Tibial nerve (tissue), 4 donors: ENCODE results near the gene STK38L. TPM values are rescaled to one million over a fixed set of nuclear protein-coding genes. Genes with fewer than 3 reads are reported as not detected.

Experiments used
- DNase-seq, 2 donors: peaks; one replicate each; pipeline ENCODE4 v3.0.0-alpha.2; 2019; ENCODE audit warnings: low spot score in 2 of 2
- H3K27ac ChIP-seq, 4 donors: fragments of 200-600 bp; sonication (generic) in 3 of 4; one replicate each; pipeline ENCODE4 v1.5.1; 2017 to 2019; ENCODE audit warnings: mild to moderate bottlenecking in 1 of 4
- H3K27me3 ChIP-seq, 2 donors: fragments of 200-600 bp; sonication (generic) in 1 of 2; one replicate each; pipeline versions ENCODE4 v1.5.1 to v1.6.0; 2017 to 2019
- H3K36me3 ChIP-seq, 3 donors: fragments of 200-600 bp; sonication (generic); one replicate each; pipeline ENCODE4 v1.5.1; 2018 to 2019
- H3K4me1 ChIP-seq, 4 donors: fragments of 200-600 bp; sonication (generic) in 3 of 4; one replicate each; pipeline ENCODE4 v1.5.1; 2017 to 2019
- H3K4me3 ChIP-seq, 4 donors: fragments of 200-600 bp; sonication (generic) in 3 of 4; one replicate each; pipeline ENCODE4 v1.5.1; 2017 to 2019; ENCODE audit warnings: mild to moderate bottlenecking in 1 of 4, moderate library complexity in 1 of 4
- H3K9me3 ChIP-seq, 4 donors: fragments of 200-600 bp; sonication (generic) in 3 of 4; one replicate each; pipeline ENCODE4 v1.5.1; 2017 to 2019
- EP300 ChIP-seq, 2 donors: sonication (generic); formaldehyde crosslinking; IDR thresholded peaks; one replicate each; pipeline ENCODE4 v1.6.1; 2017; ENCODE audit warnings: antibody characterized with exemption in 2 of 2, mild to moderate bottlenecking in 1 of 2
- POLR2A ChIP-seq, 2 donors: fragments of 450-650 bp; IDR thresholded peaks; one replicate each; pipeline ENCODE4 v1.6.1; 2017; ENCODE audit warnings: antibody characterized with exemption in 2 of 2, mild to moderate bottlenecking in 2 of 2, moderate library complexity in 2 of 2
- WGBS, 2 donors: methylation state at CpG; one replicate each; pipeline ENCODE4 v1.1.5; 2018; 5-methylcytosine and 5-hydroxymethylcytosine counted together
- total RNA-seq, 4 donors: library from RNA; depleted of rRNA; stranded (reverse); fragments of >200 nt; gene quantifications; one replicate each; pipeline ENCODE4 v1.1.0, GENCODE V29; 2016
- TF ChIP-seq, protein P1 (sequence below), 5 experiments: fragments of 200-600 bp in 3 of 5; fragments of 450-650 bp in 2 of 5; sonication (generic) in 3 of 5; IDR thresholded peaks; one replicate each; pipeline ENCODE4 v1.5.1; 2016 to 2019; ENCODE audit warnings: antibody characterized with exemption in 5 of 5, mild to moderate bottlenecking in 3 of 5, moderate library complexity in 2 of 5

Gene STK38L
- total RNA-seq, 4 donors from 2014 or later = 30.6 to 51.6 (median 40.8) TPM

DNA sequence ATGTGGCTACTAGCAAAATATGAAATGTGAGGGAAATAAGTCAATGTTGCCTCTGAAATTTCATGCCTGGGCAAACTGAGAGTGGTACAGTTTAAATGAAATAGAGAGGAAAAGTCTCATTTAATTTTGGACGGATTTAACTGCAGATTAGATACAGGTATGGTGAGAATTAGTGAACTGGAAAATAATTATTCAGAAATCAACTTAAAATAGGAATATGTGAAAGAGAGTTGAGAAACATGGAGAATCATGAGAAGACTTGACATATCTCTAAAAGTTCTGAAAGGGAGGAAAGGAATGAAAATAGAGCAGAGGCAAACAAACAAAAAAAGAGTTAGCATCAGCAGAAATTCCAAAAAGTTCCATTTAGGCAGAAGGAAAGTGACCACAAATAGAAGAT is 55.0 kb downstream of the STK38L start:
- H3K4me1 ChIP-seq = peaks cover 0 to 10% (median 4%) of the 10 kb centered on the region in 4 donors
- H3K4me3 ChIP-seq = no peak overlapping the region
- peaks cover 0 to 31% (median 0%) of the 10 kb centered on the region in 3 donors for H3K36me3 ChIP-seq
- TF ChIP-seq, protein P1, sequence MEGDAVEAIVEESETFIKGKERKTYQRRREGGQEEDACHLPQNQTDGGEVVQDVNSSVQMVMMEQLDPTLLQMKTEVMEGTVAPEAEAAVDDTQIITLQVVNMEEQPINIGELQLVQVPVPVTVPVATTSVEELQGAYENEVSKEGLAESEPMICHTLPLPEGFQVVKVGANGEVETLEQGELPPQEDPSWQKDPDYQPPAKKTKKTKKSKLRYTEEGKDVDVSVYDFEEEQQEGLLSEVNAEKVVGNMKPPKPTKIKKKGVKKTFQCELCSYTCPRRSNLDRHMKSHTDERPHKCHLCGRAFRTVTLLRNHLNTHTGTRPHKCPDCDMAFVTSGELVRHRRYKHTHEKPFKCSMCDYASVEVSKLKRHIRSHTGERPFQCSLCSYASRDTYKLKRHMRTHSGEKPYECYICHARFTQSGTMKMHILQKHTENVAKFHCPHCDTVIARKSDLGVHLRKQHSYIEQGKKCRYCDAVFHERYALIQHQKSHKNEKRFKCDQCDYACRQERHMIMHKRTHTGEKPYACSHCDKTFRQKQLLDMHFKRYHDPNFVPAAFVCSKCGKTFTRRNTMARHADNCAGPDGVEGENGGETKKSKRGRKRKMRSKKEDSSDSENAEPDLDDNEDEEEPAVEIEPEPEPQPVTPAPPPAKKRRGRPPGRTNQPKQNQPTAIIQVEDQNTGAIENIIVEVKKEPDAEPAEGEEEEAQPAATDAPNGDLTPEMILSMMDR (IDR thresholded peaks at IDR 0.05) = no peak
- TF ChIP-seq EP300 (IDR thresholded peaks at IDR 0.05) (no peak), POLR2A (IDR thresholded peaks at IDR 0.05) (no peak)
- H3K27me3 ChIP-seq = no peaks in the 10 kb centered on the region
- WGBS, 2 donors = 98 to 100% methylated on average over 1 of the region's 1 CpG
- no peak for DNase-seq
- no peaks in the 10 kb centered on the region for H3K9me3 ChIP-seq
- no peak overlapping the region for H3K27ac ChIP-seq

DNA sequence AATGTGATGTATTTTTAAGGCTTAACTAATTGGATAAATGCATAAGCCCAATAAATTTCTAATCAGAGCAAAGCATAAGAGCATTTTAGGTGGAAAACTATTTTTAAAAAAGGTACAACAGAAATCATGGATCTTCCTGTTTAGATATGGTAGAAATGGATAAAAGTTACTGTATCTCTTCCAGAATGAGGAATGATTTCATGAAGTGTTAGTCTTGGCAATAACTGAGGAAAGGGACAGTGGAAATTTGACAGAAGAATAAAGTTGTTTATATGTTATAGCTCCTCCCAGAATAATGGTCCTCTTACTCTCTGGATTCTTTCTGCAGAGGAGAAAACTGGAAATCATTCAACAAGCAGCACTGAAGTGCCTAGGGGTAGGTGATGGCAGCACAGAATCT is 56.1 kb downstream of the STK38L start:
- Histone ChIP-seq H3K4me3 (no peak overlapping the region), H3K27ac (no peak overlapping the region), H3K9me3 (no peaks in the 10 kb centered on the region), H3K27me3 (no peaks in the 10 kb centered on the region), H3K4me1 (peaks cover 0 to 5% (median 0%) of the 10 kb centered on the region in 4 donors), H3K36me3 (peaks cover 0 to 31% (median 0%) of the 10 kb centered on the region in 3 donors)
- DNase-seq = no peak
- TF ChIP-seq POLR2A (IDR thresholded peaks at IDR 0.05) = no peak
- TF ChIP-seq EP300 (IDR thresholded peaks at IDR 0.05) = no peak
- TF ChIP-seq, protein P1 (IDR thresholded peaks at IDR 0.05) = no peak

GRCh38 chr12:27303139-27304111 is 59.3 kb downstream of the STK38L start:
- DNase-seq = no peak
- H3K9me3 ChIP-seq = no peaks in the 10 kb centered on the region
- 61 to 71% methylated on average over 3 of the region's 3 CpGs for WGBS, 2 donors
- H3K4me1 ChIP-seq = peaks cover 0 to 5% (median 0%) of the 10 kb centered on the region in 4 donors
- TF ChIP-seq POLR2A (IDR thresholded peaks at IDR 0.05) = no peak
- TF ChIP-seq, protein P1 (IDR thresholded peaks at IDR 0.05) = no peak
- H3K36me3 ChIP-seq = peaks cover 0 to 28% (median 0%) of the 10 kb centered on the region in 3 donors
- H3K27me3 ChIP-seq = no peaks in the 10 kb centered on the region
- H3K27ac ChIP-seq = no peak overlapping the region
- no peak overlapping the region for H3K4me3 ChIP-seq

GRCh38 chr12:27304856-27305255 is 60.8 kb downstream of the STK38L start:
- Histone ChIP-seq H3K36me3 (peaks cover 0 to 27% (median 5%) of the 10 kb centered on the region in 3 donors), H3K4me3 (no peak overlapping the region), H3K4me1 (peaks cover 0 to 1% (median 0%) of the 10 kb centered on the region in 4 donors), H3K9me3 (no peaks in the 10 kb centered on the region), H3K27ac (no peak overlapping the region), H3K27me3 (no peaks in the 10 kb centered on the region)
- WGBS, 2 donors = 71 to 77% methylated on average over 1 of the region's 1 CpG
- TF ChIP-seq, protein P1 (IDR thresholded peaks at IDR 0.05) = no peak
- no peak for DNase-seq
